GM15510 (cell line): ENCODE measurements around the gene SMARCD2.

Source experiments
- POLR2A ChIP-seq: IDR thresholded peaks from 3 replicates; pipeline ENCODE4 v1.6.1; 2011; ENCODE audit warnings: borderline replicate concordance; ENCODE audit not compliant: insufficient read length; ENCODE audit errors: extremely low read depth

SMARCD2 gene

DNA sequence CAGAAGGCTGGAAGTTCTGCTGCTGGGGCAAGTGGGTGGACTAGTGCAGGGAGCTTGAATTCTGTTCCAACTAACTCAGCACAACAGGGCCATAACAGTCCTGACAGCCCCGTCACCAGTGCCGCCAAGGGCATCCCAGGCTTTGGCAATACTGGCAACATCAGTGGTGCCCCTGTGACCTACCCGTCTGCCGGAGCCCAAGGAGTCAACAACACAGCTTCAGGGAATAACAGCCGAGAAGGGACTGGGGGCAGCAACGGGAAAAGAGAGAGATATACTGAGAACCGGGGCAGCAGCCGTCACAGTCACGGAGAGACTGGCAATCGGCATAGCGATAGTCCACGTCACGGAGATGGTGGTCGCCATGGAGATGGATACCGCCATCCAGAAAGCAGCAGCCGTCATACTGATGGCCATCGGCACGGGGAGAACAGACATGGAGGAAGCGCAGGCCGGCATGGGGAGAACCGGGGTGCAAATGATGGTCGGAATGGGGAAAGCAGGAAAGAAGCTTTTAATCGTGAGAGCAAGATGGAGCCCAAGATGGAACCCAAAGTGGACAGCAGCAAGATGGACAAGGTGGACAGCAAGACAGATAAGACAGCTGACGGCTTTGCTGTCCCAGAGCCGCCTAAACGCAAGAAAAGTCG lies 24.6 kb downstream of the SMARCD2 start:
- TF ChIP-seq POLR2A, result no peak

DNA sequence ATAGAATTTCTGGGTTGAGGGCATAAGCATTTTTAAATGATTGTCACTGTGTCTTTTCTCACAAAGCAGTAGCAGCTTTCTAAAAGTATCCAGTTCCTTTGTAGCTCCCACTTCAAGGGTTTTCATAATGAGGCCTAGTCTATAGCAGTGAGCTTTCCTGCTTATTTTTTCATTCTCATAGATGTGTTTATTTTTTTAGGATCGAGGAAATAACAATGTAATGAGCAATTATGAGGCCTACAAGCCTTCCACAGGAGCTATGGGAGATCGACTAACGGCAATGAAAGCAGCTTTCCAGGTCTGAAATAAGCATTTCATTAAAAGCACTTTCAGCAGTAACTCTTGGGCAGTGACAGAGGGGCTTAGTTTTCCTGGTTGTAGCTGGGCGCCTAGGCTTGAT lies 25.8 kb downstream of the SMARCD2 start:
- no peak for TF ChIP-seq POLR2A

GRCh38 chr17:63816123-63816522 lies 26.4 kb downstream of the SMARCD2 start:
- TF ChIP-seq POLR2A, result no peak

DNA sequence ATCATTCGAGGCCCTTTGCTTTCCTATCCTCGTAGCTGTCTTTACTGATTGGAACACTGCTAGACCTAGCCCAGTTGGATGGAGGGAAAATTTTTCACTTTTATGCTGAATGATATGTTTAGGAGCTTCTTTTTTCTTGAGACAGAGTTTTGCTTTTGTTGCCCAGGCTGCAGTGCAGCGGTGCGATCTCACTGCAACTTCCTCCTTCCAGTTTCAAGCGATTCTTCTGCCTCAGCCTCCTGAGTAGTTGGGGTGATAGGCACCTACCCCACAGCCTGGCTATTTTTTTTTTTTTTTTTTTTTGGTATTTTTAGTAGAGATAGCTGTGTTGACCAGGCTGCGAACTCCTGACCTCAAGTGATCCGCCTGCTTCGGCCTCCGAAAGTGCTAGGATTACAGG lies 32.5 kb downstream of the SMARCD2 start:
- no peak for TF ChIP-seq POLR2A

GRCh38 chr17:63805591-63805990 lies 36.9 kb downstream of the SMARCD2 start:
- no peak for TF ChIP-seq POLR2A

- TF ChIP-seq POLR2A, result no peak
These were observed 38.2 kb downstream of the SMARCD2 start for GRCh38 chr17:63804328-63804727.

- TF ChIP-seq POLR2A, result no peak
These were observed 41.7 kb downstream of the SMARCD2 start for GRCh38 chr17:63800783-63801182.

GRCh38 chr17:63798572-63799106 lies 43.8 kb downstream of the SMARCD2 start:
- no peak for TF ChIP-seq POLR2A

GRCh38 chr17:63792055-63792729 lies 50.3 kb downstream of the SMARCD2 start:
- TF ChIP-seq POLR2A, result no peak

GRCh38 chr17:63790057-63790456 lies 52.4 kb downstream of the SMARCD2 start:
- no peak for TF ChIP-seq POLR2A

DNA sequence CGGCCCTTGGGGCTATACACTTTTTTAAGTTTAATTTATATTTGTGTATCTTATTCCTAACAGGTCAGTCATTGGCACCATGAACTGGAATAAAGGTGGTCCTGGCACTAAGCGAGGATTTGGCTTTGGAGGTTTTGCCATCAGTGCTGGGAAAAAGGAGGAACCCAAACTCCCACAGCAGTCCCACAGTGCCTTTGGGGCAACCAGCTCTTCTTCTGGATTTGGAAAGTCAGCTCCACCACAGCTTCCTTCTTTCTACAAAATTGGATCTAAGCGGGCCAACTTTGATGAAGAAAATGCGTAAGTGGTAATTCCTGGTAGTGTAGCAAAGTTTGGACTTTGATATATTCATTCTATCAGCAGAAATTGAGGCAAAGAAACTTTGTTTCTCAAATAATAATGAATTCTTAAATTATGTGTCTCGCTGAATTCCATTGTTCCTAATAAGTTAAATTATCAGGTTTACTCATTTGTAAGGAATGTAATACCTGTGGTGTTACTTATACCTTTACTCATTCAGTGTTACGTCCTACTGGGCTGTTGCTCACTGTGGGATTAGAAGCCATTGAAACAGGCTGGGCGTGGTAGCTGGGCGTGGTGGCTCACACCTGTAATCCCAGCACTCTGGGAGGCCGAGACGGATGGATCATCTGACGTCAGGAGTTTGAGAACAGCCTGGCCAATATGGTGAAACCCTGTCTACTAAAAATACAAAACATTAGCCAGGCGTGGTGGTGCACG lies 55.3 kb downstream of the SMARCD2 start:
- no peak for TF ChIP-seq POLR2A

DNA sequence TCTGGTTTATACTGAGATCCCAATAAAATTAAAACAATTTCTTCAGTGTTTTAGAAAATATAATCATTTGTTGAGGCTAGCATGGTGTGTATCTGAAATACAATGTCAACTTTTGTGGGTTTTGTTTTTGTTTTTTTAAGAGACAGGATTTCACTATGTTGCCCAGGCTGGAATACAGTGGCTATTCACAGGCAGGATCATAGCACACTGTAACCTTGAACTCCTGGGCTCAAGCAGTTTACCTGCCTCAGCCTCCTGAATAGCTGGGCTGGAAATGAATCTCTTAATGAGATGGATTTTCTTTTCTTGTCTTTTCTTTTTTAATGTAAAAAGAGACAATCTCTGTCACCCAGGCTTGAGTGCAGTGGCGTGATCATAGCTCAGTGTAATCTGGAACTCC lies 56.4 kb downstream of the SMARCD2 start:
- no peak for TF ChIP-seq POLR2A

GRCh38 chr17:63785556-63785955 lies 56.9 kb downstream of the SMARCD2 start:
- TF ChIP-seq POLR2A, result no peak

DNA sequence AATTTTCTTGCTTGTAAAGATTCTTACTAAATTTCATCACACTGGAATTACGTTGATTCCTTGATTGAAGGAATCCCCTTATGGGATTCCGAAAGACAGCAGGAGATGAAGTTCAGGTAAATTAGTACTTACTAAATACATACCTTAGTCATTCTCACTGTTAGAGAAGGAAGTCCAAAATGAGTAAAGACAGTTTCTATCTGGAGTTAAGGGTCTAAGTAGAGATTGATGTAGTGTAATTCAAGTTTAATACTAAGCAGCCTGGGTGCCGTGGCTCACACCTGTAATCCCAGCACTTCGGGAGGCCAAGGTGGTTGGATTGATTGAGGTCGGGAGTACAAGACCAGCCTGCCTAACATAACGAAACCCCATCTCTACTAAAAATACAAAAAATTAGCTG lies 59.0 kb downstream of the SMARCD2 start:
- no peak for TF ChIP-seq POLR2A
